B cell (primary cell): ENCODE results near the gene TMEM26. TPM values are rescaled to one million over a fixed set of nuclear protein-coding genes. Genes with fewer than 3 reads are reported as not detected.

Experiments
- ATAC-seq: fragments of 200-7000 bp; cut with Tn5 transposase; one replicate; pipeline ENCODE4 v1.10.0; 2021; ENCODE audit warnings: low read depth, mild to moderate bottlenecking, moderate number of reproducible peaks, moderate library complexity
- CTCF ChIA-PET: fragments of 350-600 bp; sonication (Branson Sonifier 250); formaldehyde crosslinking; loops from one replicate; lab custom pipeline; 2021; ENCODE audit warnings: antibody characterized with exemption, inconsistent platforms; lab: Charles Lee
- POLR2A ChIA-PET: fragments of 350-600 bp; sonication (Branson Sonifier 250); formaldehyde crosslinking; loops from one replicate; lab custom pipeline; 2021; ENCODE audit warnings: antibody characterized with exemption; lab: Charles Lee
- DNase-seq: peaks from one replicate; pipeline ENCODE4 v3.0.0; 2013
- H2AFZ ChIP-seq: 2 replicates; pipeline ENCODE4 v1.6.1; 2012; ENCODE audit warnings: mild to moderate bottlenecking, low read depth, low read length; ENCODE audit not compliant: insufficient read depth, poor library complexity, severe bottlenecking
- H3K27ac ChIP-seq, 2 donors: 1 replicate in 1 of 2; 2 replicates in 1 of 2; pipeline ENCODE4 v1.5.1; 2012 to 2013; ENCODE audit warnings: low read length in 2 of 2, mild to moderate bottlenecking in 2 of 2, moderate library complexity in 1 of 2
- H3K27me3 ChIP-seq, 4 experiments: fragments of 200-600 bp in 1 of 4; sonication (generic) in 1 of 4; replicated peaks in 1 of 4; 1 replicate in 2 of 4; 2 replicates in 2 of 4; pipeline versions ENCODE4 v1.6.1 to v1.7.0; 2013 to 2016; ENCODE audit warnings: low read length in 3 of 4, mild to moderate bottlenecking in 2 of 4, mixed read lengths in 1 of 4, moderate library complexity in 1 of 4; ENCODE audit not compliant: insufficient read depth in 4 of 4, control insufficient read depth in 3 of 4; ENCODE audit errors: control extremely low read depth in 1 of 4
- H3K36me3 ChIP-seq, 2 experiments: replicated peaks in 1 of 2; 1 replicate in 1 of 2; 2 replicates in 1 of 2; pipeline versions ENCODE4 v1.6.1 to v1.7.1; 2013; ENCODE audit warnings: low read length in 1 of 2; ENCODE audit not compliant: insufficient read depth in 2 of 2, control insufficient read depth in 1 of 2; ENCODE audit errors: control extremely low read depth in 1 of 2, extremely low read depth in 1 of 2
- H3K4me1 ChIP-seq, 2 donors: fragments of 200-600 bp in 1 of 2; sonication (generic) in 1 of 2; 1 replicate in 1 of 2; 2 replicates in 1 of 2; pipeline versions ENCODE4 v1.5.1 to v1.6.1; 2013 to 2017; ENCODE audit warnings: low read length in 2 of 2; ENCODE audit not compliant: control insufficient read depth in 2 of 2, insufficient read depth in 2 of 2
- H3K4me2 ChIP-seq: replicated peaks from 2 replicates; pipeline ENCODE3; 2012; ENCODE audit warnings: mild to moderate bottlenecking, low read depth, low read length; ENCODE audit not compliant: poor library complexity, severe bottlenecking
- H3K4me3 ChIP-seq, 5 experiments: fragments of 200-600 bp in 1 of 5; sonication (generic) in 1 of 5; 1 replicate in 3 of 5; 2 replicates in 2 of 5; pipeline versions ENCODE4 v1.5.1 to v1.7.0; 2011 to 2016; ENCODE audit warnings: low read length in 4 of 5, mild to moderate bottlenecking in 4 of 5, low read depth in 2 of 5, control low read depth in 1 of 5, moderate library complexity in 1 of 5; ENCODE audit not compliant: insufficient read depth in 1 of 5; ENCODE audit errors: control extremely low read depth in 1 of 5, extremely low read depth in 1 of 5
- H3K79me2 ChIP-seq: fragments of 200-600 bp; sonication (generic); one replicate; pipeline ENCODE4 v1.6.0; 2016; ENCODE audit warnings: low read length; ENCODE audit not compliant: control insufficient read depth, insufficient read depth
- H3K9ac ChIP-seq: fragments of 200-600 bp; sonication (generic); 2 replicates; pipeline ENCODE4 v1.6.1; 2017; ENCODE audit warnings: mild to moderate bottlenecking, low read length, moderate library complexity
- H3K9me3 ChIP-seq, 3 donors: one replicate each; pipeline versions ENCODE4 v1.6.1 to v1.7.1; 2013; ENCODE audit warnings: low read length in 2 of 3; ENCODE audit not compliant: control insufficient read depth in 2 of 3, insufficient read depth in 1 of 3; ENCODE audit errors: control extremely low read depth in 1 of 3
- H4K20me1 ChIP-seq: 2 replicates; pipeline ENCODE4 v1.6.0; 2012; ENCODE audit warnings: mild to moderate bottlenecking, low read length; ENCODE audit not compliant: insufficient read depth, control insufficient read depth, poor library complexity, severe bottlenecking
- H3K27ac Mint-ChIP-seq: one replicate; pipeline ENCODE4 v1.8.0; 2021; ENCODE audit warnings: mixed read lengths
- H3K27me3 Mint-ChIP-seq: one replicate; pipeline ENCODE4 v1.8.0; 2021; ENCODE audit warnings: mixed read lengths
- H3K4me1 Mint-ChIP-seq: one replicate; pipeline ENCODE4 v1.8.0; 2021; ENCODE audit warnings: mixed read lengths
- H3K4me3 Mint-ChIP-seq: one replicate; pipeline ENCODE4 v1.8.0; 2021; ENCODE audit warnings: mixed read lengths
- H3K9me3 Mint-ChIP-seq: one replicate; pipeline ENCODE4 v1.8.0; 2022; ENCODE audit warnings: mixed read lengths; ENCODE audit not compliant: insufficient read depth
- EZH2 ChIP-seq: IDR thresholded peaks from 2 replicates; pipeline ENCODE4 v1.6.1; 2012; ENCODE audit warnings: borderline replicate concordance, low read depth, mild to moderate bottlenecking, moderate library complexity, low read length; ENCODE audit not compliant: insufficient read depth, poor library complexity, severe bottlenecking
- WGBS: methylation state at CpG from one replicate; pipeline ENCODE4 v1.1.5; 2013; ENCODE audit warnings: missing lambda C conversion rate; ENCODE audit not compliant: insufficient coverage; 5-methylcytosine and 5-hydroxymethylcytosine counted together
- intact Hi-C: fragments of 100-400 bp; cut with micrococcal nuclease; formaldehyde crosslinking; loops from one replicate; pipeline ENCODE4 v1.10.0; 2022
- polyA plus RNA-seq: library from polyadenylated mRNA; depleted of rRNA; stranded (reverse); fragments of >200 nt; gene quantifications from 2 replicates; pipeline ENCODE4 v1.2.3, GENCODE V29; 2012
- total RNA-seq, 2 donors: library from RNA; stranded (reverse); fragments of 120-200 nt in 1 of 2; gene quantifications; 1 replicate in 1 of 2; 2 replicates in 1 of 2; pipeline versions ENCODE4 v1.2.3 to v1.2.4, GENCODE V29; 2013 to 2022
- TF ChIP-seq, protein P1 (sequence below): fragments of 200-600 bp; IDR thresholded peaks from one replicate; pipeline ENCODE4 v1.8.0; 2022; ENCODE audit warnings: antibody characterized with exemption, mild to moderate bottlenecking

The TMEM26 gene
- total and polyA plus RNA-seq, 2 donors (not counting 1 experiment from before 2014, with no cell fraction given), result not detected

DNA sequence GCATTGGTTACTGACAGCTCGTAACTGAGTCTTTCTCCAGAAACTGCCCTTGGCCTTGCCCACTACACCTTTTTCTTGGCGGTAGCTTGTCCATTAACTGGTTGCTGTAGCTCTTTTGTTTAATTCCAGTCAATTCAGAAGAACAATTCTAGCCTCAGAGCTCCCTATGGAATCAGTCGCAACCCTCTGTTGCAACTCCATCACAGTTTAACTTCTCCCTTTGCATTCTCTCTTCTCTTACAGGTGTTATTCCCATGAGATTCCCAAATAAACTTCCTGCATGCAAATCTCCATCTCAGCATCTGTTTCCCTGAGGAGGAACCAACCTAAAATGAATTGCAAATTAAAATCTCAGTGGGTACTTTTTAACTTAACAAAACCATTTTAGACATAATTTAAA is 28.4 kb upstream of the TMEM26 start:
- Histone ChIP-seq H3K36me3 (no peaks in the 10 kb centered on the region), H3K27me3 (no peaks in the 10 kb centered on the region), H2AFZ (no peak overlapping the region), H3K9ac (no peak overlapping the region), H3K27ac (no peak overlapping the region), H3K4me2 (no peak overlapping the region), H3K79me2 (no peaks in the 10 kb centered on the region), H3K9me3 (no peaks in the 10 kb centered on the region), H3K4me1 (no peaks in the 10 kb centered on the region), H4K20me1 (no peaks in the 10 kb centered on the region), H3K4me3 (no peak overlapping the region)
- ChIA-PET CTCF (no interaction called here), POLR2A (no interaction called here)
- 100% methylated on average over 3 of the region's 3 CpGs for WGBS
- DNase-seq (no peak), ATAC-seq (no peak)
- Mint-ChIP-seq H3K9me3 (no peaks in the 10 kb centered on the region), H3K27me3 (peaks cover 5% of the 10 kb centered on the region), H3K4me1 (no peaks in the 10 kb centered on the region), H3K27ac (no peak overlapping the region), H3K4me3 (no peak overlapping the region)
- intact Hi-C loops, result no loop called here
- TF ChIP-seq EZH2, result no peak
- TF ChIP-seq, protein P1, sequence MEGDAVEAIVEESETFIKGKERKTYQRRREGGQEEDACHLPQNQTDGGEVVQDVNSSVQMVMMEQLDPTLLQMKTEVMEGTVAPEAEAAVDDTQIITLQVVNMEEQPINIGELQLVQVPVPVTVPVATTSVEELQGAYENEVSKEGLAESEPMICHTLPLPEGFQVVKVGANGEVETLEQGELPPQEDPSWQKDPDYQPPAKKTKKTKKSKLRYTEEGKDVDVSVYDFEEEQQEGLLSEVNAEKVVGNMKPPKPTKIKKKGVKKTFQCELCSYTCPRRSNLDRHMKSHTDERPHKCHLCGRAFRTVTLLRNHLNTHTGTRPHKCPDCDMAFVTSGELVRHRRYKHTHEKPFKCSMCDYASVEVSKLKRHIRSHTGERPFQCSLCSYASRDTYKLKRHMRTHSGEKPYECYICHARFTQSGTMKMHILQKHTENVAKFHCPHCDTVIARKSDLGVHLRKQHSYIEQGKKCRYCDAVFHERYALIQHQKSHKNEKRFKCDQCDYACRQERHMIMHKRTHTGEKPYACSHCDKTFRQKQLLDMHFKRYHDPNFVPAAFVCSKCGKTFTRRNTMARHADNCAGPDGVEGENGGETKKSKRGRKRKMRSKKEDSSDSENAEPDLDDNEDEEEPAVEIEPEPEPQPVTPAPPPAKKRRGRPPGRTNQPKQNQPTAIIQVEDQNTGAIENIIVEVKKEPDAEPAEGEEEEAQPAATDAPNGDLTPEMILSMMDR, result no peak

DNA sequence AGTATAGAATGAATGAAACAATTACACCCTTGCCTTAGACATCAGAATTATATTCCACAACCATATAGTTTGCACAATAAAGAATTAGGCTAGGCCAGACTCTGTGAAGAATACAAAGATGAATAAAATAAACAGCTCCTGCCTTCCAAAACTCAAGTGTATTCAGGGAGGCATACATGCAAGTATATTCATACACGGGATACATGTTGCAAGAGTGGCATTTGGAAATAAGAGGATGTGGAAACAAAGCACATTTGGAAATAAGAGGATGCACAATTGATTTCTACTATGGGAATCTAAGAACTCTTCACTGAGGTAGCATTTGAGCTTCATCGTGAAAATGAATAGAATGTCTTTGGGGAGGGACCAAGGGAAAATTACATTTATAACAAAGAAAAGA is 27.0 kb upstream of the TMEM26 start:
- Histone ChIP-seq H3K27me3 (no peaks in the 10 kb centered on the region), H3K4me2 (no peak overlapping the region), H3K9me3 (no peaks in the 10 kb centered on the region), H2AFZ (no peak overlapping the region), H3K79me2 (no peaks in the 10 kb centered on the region), H3K36me3 (no peaks in the 10 kb centered on the region), H3K27ac (no peak overlapping the region), H3K4me1 (no peaks in the 10 kb centered on the region), H4K20me1 (no peaks in the 10 kb centered on the region), H3K4me3 (no peak overlapping the region), H3K9ac (no peak overlapping the region)
- ChIA-PET CTCF (no interaction called here), POLR2A (no interaction called here)
- Mint-ChIP-seq H3K4me1 (no peaks in the 10 kb centered on the region), H3K9me3 (no peaks in the 10 kb centered on the region), H3K4me3 (no peak overlapping the region), H3K27me3 (peaks cover 5% of the 10 kb centered on the region), H3K27ac (no peak overlapping the region)
- DNase-seq (no peak), ATAC-seq (no peak)
- TF ChIP-seq, protein P1, result no peak
- no peak for TF ChIP-seq EZH2
- 71% methylated on average over 1 of the region's 2 CpGs for WGBS
- intact Hi-C loops, result no loop called here
